GM12878 (cell line): ENCODE data around the gene BTBD10. TPM values are rescaled to one million over a fixed set of nuclear protein-coding genes. Genes with fewer than 3 reads are reported as not detected.

Experiments
- ATAC-seq: fragments of 200-7000 bp; cut with Tn5 transposase; 3 replicates; pipeline ENCODE4 v1.9.1; 2020; ENCODE audit warnings: mild to moderate bottlenecking, moderate library complexity
- BruUV-seq: library from RNA; stranded (reverse); fragments of 400-500 nt; replicated peaks from 2 replicates; lab custom pipeline; 2021; lab: Mats Ljungman, UMichigan
- CTCF ChIA-PET: fragments of 300-600 bp; sonication (Branson Sonifier 250); formaldehyde crosslinking; extraction: SDS; loops from one replicate; lab custom pipeline; 2021; ENCODE audit warnings: inconsistent platforms; lab: Yijun Ruan, JAX
- POLR2A ChIA-PET: fragments of 350-600 bp; formaldehyde crosslinking; extraction: SDS; loops from one replicate; lab custom pipeline; 2021; ENCODE audit warnings: inconsistent platforms; lab: Charles Lee
- RAD21 ChIA-PET: fragments of 300-600 bp; sonication (Branson Sonifier 250); formaldehyde crosslinking; loops from one replicate; lab custom pipeline; 2023; ENCODE audit warnings: antibody characterized with exemption; ENCODE audit not compliant: unreplicated experiment; lab: Charles Lee
- SMC1A ChIA-PET: fragments of 300-600 bp; sonication (Branson Sonifier 250); formaldehyde crosslinking; loops from one replicate; lab custom pipeline; 2023; ENCODE audit not compliant: unreplicated experiment, uncharacterized antibody; lab: Charles Lee
- DNase-seq: peaks from one replicate; pipeline ENCODE4 v3.0.0-alpha.2; 2011; ENCODE audit warnings: low read depth, low spot score
- FAIRE-seq: peaks from 3 replicates; lab custom pipeline; 2011; peaks lifted over from hg19 to GRCh38; lab: Jason Lieb, UNC
- H2AFZ ChIP-seq: 2 replicates; pipeline ENCODE4 v1.6.0; 2011; ENCODE audit warnings: low read depth, low read length, control low read depth; ENCODE audit not compliant: control insufficient read depth
- H3K27ac ChIP-seq: 2 replicates; pipeline ENCODE4 v1.5.1; 2011; ENCODE audit warnings: control low read depth; ENCODE audit not compliant: control insufficient read depth, insufficient read depth
- H3K27me3 ChIP-seq, 2 experiments: replicated peaks in 1 of 2; 2 replicates each; pipeline versions ENCODE4 v1.6.0 to v1.6.1; 2011; ENCODE audit warnings: low read length in 1 of 2; ENCODE audit not compliant: control insufficient read depth in 2 of 2, insufficient read depth in 2 of 2
- H3K36me3 ChIP-seq, 2 experiments: 2 replicates each; pipeline ENCODE4 v1.5.1; 2011; ENCODE audit warnings: low read length in 1 of 2; ENCODE audit not compliant: control insufficient read depth in 2 of 2, insufficient read depth in 2 of 2
- H3K4me1 ChIP-seq: 2 replicates; pipeline ENCODE4 v1.6.1; 2011; ENCODE audit warnings: mild to moderate bottlenecking, low read length, moderate library complexity, mixed read lengths; ENCODE audit not compliant: control insufficient read depth, insufficient read depth
- H3K4me2 ChIP-seq: 2 replicates; pipeline ENCODE4 v1.6.0; 2011; ENCODE audit warnings: control low read depth; ENCODE audit not compliant: control insufficient read depth, insufficient read depth
- H3K4me3 ChIP-seq: fragments of 200-600 bp; sonication (generic); 2 replicates; pipeline ENCODE4 v1.5.1; 2016
- H3K79me2 ChIP-seq: 2 replicates; pipeline ENCODE4 v1.6.0; 2011; ENCODE audit warnings: low read length; ENCODE audit not compliant: control insufficient read depth, insufficient read depth
- H3K9ac ChIP-seq: 2 replicates; pipeline ENCODE4 v1.8.0; 2011; ENCODE audit warnings: low read length, control low read depth, mixed read lengths; ENCODE audit not compliant: control insufficient read depth, insufficient read depth
- H3K9me3 ChIP-seq: replicated peaks from 3 replicates; pipeline ENCODE4 v1.5.1; 2011; ENCODE audit warnings: mild to moderate bottlenecking, low read length; ENCODE audit not compliant: control insufficient read depth, insufficient read depth
- H4K20me1 ChIP-seq: 2 replicates; pipeline ENCODE4 v1.6.0; 2011; ENCODE audit not compliant: control insufficient read depth, insufficient read depth
- ATF7 ChIP-seq: fragments of 450-650 bp; IDR thresholded peaks from 2 replicates; pipeline ENCODE4 v1.6.1; 2016; ENCODE audit warnings: low read depth, mild to moderate bottlenecking
- BACH1 ChIP-seq: fragments of 450-650 bp; IDR thresholded peaks from 2 replicates; pipeline ENCODE4 v1.6.1; 2017; ENCODE audit warnings: mild to moderate bottlenecking, borderline replicate concordance
- BCL11A ChIP-seq: IDR thresholded peaks from 2 replicates; pipeline ENCODE4 v1.6.1; 2011; ENCODE audit warnings: low read depth, low read length
- BMI1 ChIP-seq: fragments of 450-650 bp; IDR thresholded peaks from 2 replicates; pipeline ENCODE4 v1.6.1; 2016; ENCODE audit warnings: mild to moderate bottlenecking, moderate library complexity, borderline replicate concordance
- DPF2 ChIP-seq: fragments of 450-650 bp; IDR thresholded peaks from 2 replicates; pipeline ENCODE4 v1.6.1; 2017; ENCODE audit warnings: mild to moderate bottlenecking
- EP300 ChIP-seq, 2 experiments: fragments of 150-350 bp in 1 of 2; IDR thresholded peaks; 2 replicates each; pipeline ENCODE4 v1.6.1; 2011 to 2012; ENCODE audit warnings: low read depth in 2 of 2, low read length in 2 of 2, borderline replicate concordance in 1 of 2, improper control_type of control experiment in 1 of 2, inconsistent platforms in 1 of 2; ENCODE audit not compliant: control insufficient read depth in 1 of 2
- ETV6 ChIP-seq, 2 experiments: fragments of 450-650 bp in 1 of 2; IDR thresholded peaks in 1 of 2; conservative IDR thresholded peaks in 1 of 2; 2 replicates each; pipeline ENCODE4 v1.6.1; 2014; ENCODE audit warnings: antibody characterized with exemption in 1 of 2, borderline replicate concordance in 1 of 2, low read depth in 1 of 2, mild to moderate bottlenecking in 1 of 2, moderate library complexity in 1 of 2
- HDGF ChIP-seq: fragments of 450-650 bp; IDR thresholded peaks from 2 replicates; pipeline ENCODE4 v1.6.1; 2016; ENCODE audit warnings: antibody characterized with exemption
- IKZF2 ChIP-seq, 2 experiments: fragments of 450-650 bp; IDR thresholded peaks; 2 replicates each; pipeline ENCODE4 v1.6.1; 2017; ENCODE audit warnings: mild to moderate bottlenecking in 2 of 2, moderate library complexity in 2 of 2
- IRF4 ChIP-seq: IDR thresholded peaks from 2 replicates; pipeline ENCODE4 v1.6.1; 2011; ENCODE audit warnings: low read depth, low read length
- MEF2B ChIP-seq: fragments of 450-650 bp; IDR thresholded peaks from 2 replicates; pipeline ENCODE4 v1.6.1; 2018; ENCODE audit warnings: mild to moderate bottlenecking, moderate library complexity; ENCODE audit not compliant: partially characterized antibody, poor library complexity, severe bottlenecking
- MTA2 ChIP-seq: fragments of 450-650 bp; IDR thresholded peaks from 2 replicates; pipeline ENCODE4 v1.6.1; 2016; ENCODE audit warnings: low read depth, mild to moderate bottlenecking, moderate library complexity
- NBN ChIP-seq: fragments of 450-650 bp; IDR thresholded peaks from 2 replicates; pipeline ENCODE4 v1.6.1; 2016
- NR2F1 ChIP-seq: fragments of 450-650 bp; conservative IDR thresholded peaks from 2 replicates; pipeline ENCODE4 v1.6.1; 2017; ENCODE audit warnings: mild to moderate bottlenecking
- PAX5 ChIP-seq: IDR thresholded peaks from 2 replicates; pipeline ENCODE4 v1.6.1; 2011; ENCODE audit warnings: low read depth, low read length, borderline replicate concordance
- PBX3 ChIP-seq: IDR thresholded peaks from 2 replicates; pipeline ENCODE4 v1.6.1; 2011; ENCODE audit warnings: mild to moderate bottlenecking, low read depth, low read length, moderate library complexity; ENCODE audit not compliant: insufficient replicate concordance
- PKNOX1 ChIP-seq: fragments of 450-650 bp; IDR thresholded peaks from 2 replicates; pipeline ENCODE4 v1.6.1; 2016; ENCODE audit warnings: mild to moderate bottlenecking
- POLR2A ChIP-seq: IDR thresholded peaks from 2 replicates; pipeline ENCODE4 v1.6.1; 2011; ENCODE audit warnings: low read depth, mild to moderate bottlenecking, low read length
- SPI1 ChIP-seq: IDR thresholded peaks from 2 replicates; pipeline ENCODE4 v1.6.1; 2011; ENCODE audit warnings: low read depth, mild to moderate bottlenecking, low read length, moderate library complexity, borderline replicate concordance; ENCODE audit not compliant: insufficient read depth
- SUZ12 ChIP-seq: fragments of 200-600 bp; sonication (generic); IDR thresholded peaks from one replicate; pipeline ENCODE4 v1.6.1; 2018; ENCODE audit warnings: antibody characterized with exemption, mild to moderate bottlenecking; ENCODE audit not compliant: unreplicated experiment
- ZNF24 ChIP-seq: fragments of 450-650 bp; IDR thresholded peaks from 2 replicates; pipeline ENCODE4 v1.6.1; 2017; ENCODE audit warnings: antibody characterized with exemption, mild to moderate bottlenecking
- WGBS: methylation state at CpG from one replicate; pipeline ENCODE4 v1.1.6; 2016; ENCODE audit warnings: low lambda C conversion rate; ENCODE audit not compliant: insufficient replicate concordance, insufficient coverage; ENCODE audit errors: missing lambda C conversion rate; 5-methylcytosine and 5-hydroxymethylcytosine counted together
- in situ Hi-C: fragments of 300-500 bp; cut with MboI; formaldehyde crosslinking; loops from 9 replicates; pipeline ENCODE4 v1.14.3; 2018; ENCODE audit warnings: mixed read lengths
- intact Hi-C: fragments of 100-400 bp; cut with micrococcal nuclease; formaldehyde crosslinking; loops from one replicate; pipeline ENCODE4 v1.14.2; 2022; ENCODE audit not compliant: unreplicated experiment
- polyA plus RNA-seq, 11 experiments: library from polyadenylated mRNA; depleted of rRNA in 4 of 11; unstranded in 6 of 11; stranded (reverse) in 5 of 11; fragments of >200 nt; fragmentation: Nextera tagmentation in 4 of 11; fragmentation: Illumina TruSeq in 1 of 11; extraction: Ambion mirVana in 4 of 11; extraction: Trizol in 1 of 11; gene quantifications; 1 replicate in 1 of 11; 2 replicates in 10 of 11; pipeline versions ENCODE4 v1.2.1 to v1.2.3, GENCODE V29; 2011 to 2016; ENCODE audit warnings: inconsistent platforms in 2 of 11, missing spikeins in 2 of 11, low read depth in 1 of 11
- total RNA-seq, 4 experiments: library from RNA; depleted of rRNA in 3 of 4; stranded (reverse); fragments of >200 nt in 3 of 4; fragmentation: Illumina TruSeq in 1 of 4; extraction: Trizol in 1 of 4; gene quantifications; 2 replicates each; pipeline versions ENCODE4 v1.2.1 to v1.2.3, GENCODE V29; 2013 to 2021

BTBD10 gene
- total and polyA plus RNA-seq, 10 of the 15 experiments (the other 5 are each of a cell fraction or from before 2014, with no cell fraction given), result 20.8 to 38.8 (median 26.9) TPM

- TF ChIP-seq SUZ12 (no peak), ETV6 (conservative IDR thresholded peaks at IDR 0.05 in 1 of 2, IDR thresholded peaks at IDR 0.05 in 1 of 2; ENCODE audit: borderline replicate concordance in 1 of 2, low read depth in 1 of 2) (no peak), PBX3 (no peak), POLR2A (no peak)
Observed at GRCh38 chr11:13343931-13344717, 118.9 kb downstream of the BTBD10 start (continued).

- H3K9me3 ChIP-seq, result no peaks in the 10 kb centered on the region
- ATAC-seq (peak; percentile 82), FAIRE-seq (peak; percentile 54), DNase-seq (peak; percentile 75)
- H3K9ac ChIP-seq, result no peak overlapping the region
- POLR2A ChIA-PET, result no interaction called here
- peaks cover 10% of the 10 kb centered on the region for H3K79me2 ChIP-seq
- CTCF ChIA-PET, result interaction anchor here (0.7 to 6.1 kb wide), 32 partner anchors 8 to 1013 kb away, joined by 3 to 122 read pairs (median 5); no protein-coding TSS in a partner anchor
- no peak overlapping the region for H2AFZ ChIP-seq
- RAD21 ChIA-PET, result interaction anchor here (0.7 to 2.8 kb wide), 16 partner anchors 8 to 377 kb away, joined by 3 to 25 read pairs (median 6); no protein-coding TSS in a partner anchor
- no peak overlapping the region; the same call in 1 of the 2 replicates for H3K4me2 ChIP-seq
- no TSS peak for BruUV-seq
- SMC1A ChIA-PET, result interaction anchor here (0.6 to 4.1 kb wide), 27 partner anchors 8 to 153 kb away, joined by 3 to 57 read pairs (median 4); no protein-coding TSS in a partner anchor
- H3K27me3 ChIP-seq, result no peaks in the 10 kb centered on the region
- peaks cover 46% of the 10 kb centered on the region for H3K4me1 ChIP-seq
- intact Hi-C loops (no loop called here), in situ Hi-C loops (loop anchor here (5.0 kb wide), 1 partner anchor 381 kb away; no protein-coding TSS in a partner anchor)
- H3K27ac ChIP-seq, result no peak overlapping the region
- peaks cover 6% of the 10 kb centered on the region in 2 experiments; a peak in 3 of 4 replicates for H3K36me3 ChIP-seq
- peaks cover 9% of the 10 kb centered on the region for H4K20me1 ChIP-seq
- 10% methylated on average over 4 of the region's 4 CpGs for WGBS
- no peak overlapping the region for H3K4me3 ChIP-seq
- TF ChIP-seq PKNOX1, result peak; percentile 36; the same call in 1 of the 2 replicates
- TF ChIP-seq IRF4, result peak; percentile 86
- peak; percentile 43; the same call in 1 of the 2 replicates for TF ChIP-seq ATF7
- TF ChIP-seq IKZF2 (IDR thresholded peaks at IDR 0.05), result peak; percentile 77 to 81
- 0 out of 2 replicates have a peak, but pooled peaks have one; percentile 47 for TF ChIP-seq PAX5
- TF ChIP-seq BCL11A, result peak; percentile 93
- no peak for TF ChIP-seq MEF2B
- TF ChIP-seq BACH1, result peak; percentile 80; the same call in 1 of the 2 replicates
- peak; percentile 98 for TF ChIP-seq MTA2
- no peak for TF ChIP-seq HDGF
- peak; percentile 99 for TF ChIP-seq SPI1
- peak; percentile 68; the same call in 1 of the 2 replicates for TF ChIP-seq NR2F1
- peak; percentile 90 for TF ChIP-seq DPF2
- TF ChIP-seq NBN, result peak; percentile 57; the same call in 1 of the 2 replicates
- peak; percentile 55; the same call in 1 of the 2 replicates for TF ChIP-seq ZNF24
- peak in 1 of 2 experiments; percentile 76; a peak in 2 of 4 replicates for TF ChIP-seq EP300 (IDR thresholded peaks at IDR 0.05; ENCODE audit: borderline replicate concordance in 1 of 2, control insufficient read depth in 1 of 2, low read depth in 2 of 2, low read length in 2 of 2)
- peak; percentile 49; the same call in 1 of the 2 replicates for TF ChIP-seq BMI1
Observed at GRCh38 chr11:13343067-13343466, 120.0 kb downstream of the BTBD10 start.
